ENCODE data around the gene SLC37A3.
"Not testable (repeated sequence)": the region's sequence is repeated elsewhere in the genome, so short reads cannot be mapped to it uniquely, and the experiment has no call there.

The SLC37A3 gene, protein sequence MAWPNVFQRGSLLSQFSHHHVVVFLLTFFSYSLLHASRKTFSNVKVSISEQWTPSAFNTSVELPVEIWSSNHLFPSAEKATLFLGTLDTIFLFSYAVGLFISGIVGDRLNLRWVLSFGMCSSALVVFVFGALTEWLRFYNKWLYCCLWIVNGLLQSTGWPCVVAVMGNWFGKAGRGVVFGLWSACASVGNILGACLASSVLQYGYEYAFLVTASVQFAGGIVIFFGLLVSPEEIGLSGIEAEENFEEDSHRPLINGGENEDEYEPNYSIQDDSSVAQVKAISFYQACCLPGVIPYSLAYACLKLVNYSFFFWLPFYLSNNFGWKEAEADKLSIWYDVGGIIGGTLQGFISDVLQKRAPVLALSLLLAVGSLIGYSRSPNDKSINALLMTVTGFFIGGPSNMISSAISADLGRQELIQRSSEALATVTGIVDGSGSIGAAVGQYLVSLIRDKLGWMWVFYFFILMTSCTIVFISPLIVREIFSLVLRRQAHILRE

DNA sequence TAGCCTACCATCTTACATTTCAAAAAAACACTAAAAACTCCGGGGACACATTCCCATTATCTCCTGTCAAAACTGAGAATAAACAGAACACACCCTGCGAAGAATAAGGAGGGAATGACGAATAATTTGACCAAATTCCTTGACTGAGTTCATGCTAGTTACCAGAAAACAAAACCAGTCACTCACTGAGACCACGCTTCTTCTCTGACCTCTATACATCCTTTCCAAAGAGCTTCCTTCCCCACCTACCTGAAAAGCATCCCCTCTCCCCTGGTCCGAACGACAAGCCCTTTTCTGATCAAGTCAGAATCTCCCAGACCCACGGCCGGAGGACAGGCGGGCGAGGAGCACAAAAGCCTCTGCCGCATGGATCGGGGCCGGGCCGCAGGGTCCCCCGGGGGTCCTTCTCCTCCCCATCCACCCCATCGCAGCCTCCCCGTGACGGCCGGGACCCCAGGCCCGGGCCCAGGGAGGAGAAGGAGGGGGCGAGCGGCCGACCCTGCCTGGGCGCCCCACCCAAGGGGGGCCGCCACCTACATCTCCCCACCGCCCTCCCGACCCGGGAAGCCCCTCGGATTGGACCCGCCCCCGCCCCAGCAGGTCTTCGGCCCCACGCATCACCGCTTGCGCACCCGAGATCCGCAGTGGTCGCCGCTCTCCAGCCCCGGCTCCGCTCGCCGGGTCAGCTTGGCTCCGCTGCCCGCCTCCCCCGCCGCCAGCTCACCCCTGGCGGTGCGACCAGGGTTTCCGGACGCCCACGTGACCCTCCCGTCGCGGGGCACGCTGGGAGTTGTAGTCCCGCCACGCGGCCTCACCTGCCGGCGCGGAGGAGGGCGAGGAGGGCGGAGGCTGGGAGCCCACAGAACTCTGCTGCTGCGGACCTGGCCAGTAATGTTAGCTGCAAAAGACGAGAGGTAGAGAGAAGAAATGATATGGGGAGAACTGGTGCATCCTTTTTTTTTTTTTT, at the start of gene SLC37A3:
Gene SLC37A3, minus strand, starts transcription at position 747 of the 967 bp plus-strand sequence. CDS start 16,004 bp downstream, outside the sequence.
- H3K4me1 Mint-ChIP-seq, result peaks cover 29% of the 10 kb centered on the region

DNA sequence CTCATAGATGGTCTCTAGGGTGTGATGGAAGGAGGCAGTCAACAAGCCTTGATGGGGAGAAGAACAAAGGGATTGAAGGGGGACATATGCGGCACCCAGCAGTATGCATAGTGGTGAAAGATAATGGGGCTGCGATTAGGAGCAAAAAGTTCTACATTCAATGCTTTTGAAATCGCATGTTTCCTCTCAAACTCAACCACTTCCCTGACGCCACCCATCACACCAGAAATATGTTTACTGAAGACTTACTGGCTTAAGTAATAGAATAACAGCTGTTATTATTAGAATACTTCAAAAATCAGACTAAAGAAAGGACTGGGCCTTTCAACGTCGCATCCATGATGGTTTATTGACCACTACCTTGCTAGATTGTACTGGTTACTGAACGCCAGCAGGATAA, 49.5 kb upstream of the SLC37A3 start:
- H3K9me3 Mint-ChIP-seq, result no peaks in the 10 kb centered on the region
- H3K4me1 Mint-ChIP-seq, result peaks cover 21% of the 10 kb centered on the region
- no peaks in the 10 kb centered on the region for H3K27me3 Mint-ChIP-seq
- no peak overlapping the region for H3K4me3 Mint-ChIP-seq
- H3K36me3 Mint-ChIP-seq, result peaks cover 4% of the 10 kb centered on the region
- no peak overlapping the region for H3K27ac Mint-ChIP-seq

More for the DNA sequence above, at the start of gene SLC37A3:
- Mint-ChIP-seq H3K27me3 (no peaks in the 10 kb centered on the region), H3K27ac (peak within 1 kb of the TSS; percentile 79), H3K4me3 (peak within 1 kb of the TSS; percentile 93), H3K9me3 (no peaks in the 10 kb centered on the region), H3K36me3 (no peaks in the 10 kb centered on the region)

DNA sequence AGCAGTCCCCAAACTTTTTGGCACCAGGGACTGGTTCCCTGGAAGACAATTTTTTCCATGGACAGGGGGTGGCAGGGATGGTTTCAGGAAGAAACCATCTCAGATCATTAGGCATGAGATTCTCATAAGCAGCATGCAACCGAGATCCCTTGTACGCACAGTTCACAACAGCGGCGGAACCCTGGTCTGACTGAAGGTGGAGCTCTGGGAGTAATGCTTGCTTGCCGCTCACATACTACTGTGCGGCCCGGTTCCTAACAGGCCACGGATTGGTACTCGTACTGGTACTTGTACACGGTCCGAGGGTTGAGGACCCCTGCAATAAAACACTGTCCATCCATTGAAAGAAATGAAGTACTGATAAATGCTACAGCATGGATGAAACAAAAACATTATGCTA, 48.1 kb upstream of the SLC37A3 start:
- H3K9me3 Mint-ChIP-seq, result no peaks in the 10 kb centered on the region
- H3K27me3 Mint-ChIP-seq, result no peaks in the 10 kb centered on the region
- H3K36me3 Mint-ChIP-seq, result no peaks in the 10 kb centered on the region
- no peak overlapping the region for H3K4me3 Mint-ChIP-seq
- no peak overlapping the region for H3K27ac Mint-ChIP-seq
- H3K4me1 Mint-ChIP-seq, result peaks cover 16% of the 10 kb centered on the region

DNA sequence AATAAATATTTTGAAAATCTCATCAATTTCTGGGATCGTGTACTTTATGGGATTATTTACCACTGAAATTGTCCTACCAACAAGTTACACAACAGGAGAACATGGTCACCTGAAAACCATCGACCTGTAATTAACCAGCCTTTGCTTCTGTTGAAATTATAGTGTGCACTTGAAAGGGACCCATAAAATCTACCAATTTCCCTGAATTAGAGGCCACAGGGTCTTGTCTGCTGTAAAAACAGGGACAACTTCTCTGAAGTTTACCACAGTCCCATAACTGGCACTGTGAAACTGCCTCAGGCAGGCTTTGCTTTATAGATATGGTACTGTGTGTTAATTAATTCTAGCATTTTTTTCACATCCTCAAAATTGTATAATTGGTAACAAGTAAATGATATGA, 43.2 kb upstream of the SLC37A3 start:
- Mint-ChIP-seq H3K4me3 (no peak overlapping the region), H3K36me3 (no peaks in the 10 kb centered on the region), H3K27ac (no peak overlapping the region), H3K4me1 (no peaks in the 10 kb centered on the region), H3K9me3 (no peaks in the 10 kb centered on the region), H3K27me3 (no peaks in the 10 kb centered on the region)

DNA sequence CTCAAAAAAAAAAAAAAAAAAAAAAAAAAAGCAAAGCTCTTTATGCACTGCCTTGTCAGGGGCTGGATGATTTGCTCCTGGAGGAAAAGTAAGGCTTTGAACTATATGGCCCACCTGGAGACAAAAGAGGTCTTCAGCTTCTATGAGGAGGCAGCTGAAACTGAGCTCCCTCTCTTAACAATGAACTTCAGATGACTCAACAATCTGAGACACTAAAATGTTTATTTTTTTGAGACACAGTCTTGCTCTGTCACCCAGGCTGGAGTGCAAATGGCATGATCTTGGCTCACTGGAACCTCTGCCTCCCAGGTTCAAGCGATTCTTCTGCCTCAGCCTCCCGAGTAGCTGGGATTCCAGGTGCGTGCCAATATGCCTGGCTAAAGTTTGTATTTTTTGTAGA, 42.3 kb upstream of the SLC37A3 start:
- Mint-ChIP-seq H3K36me3 (no peaks in the 10 kb centered on the region), H3K9me3 (no peaks in the 10 kb centered on the region), H3K4me3 (no peak overlapping the region), H3K27ac (no peak overlapping the region), H3K4me1 (no peaks in the 10 kb centered on the region), H3K27me3 (no peaks in the 10 kb centered on the region)

DNA sequence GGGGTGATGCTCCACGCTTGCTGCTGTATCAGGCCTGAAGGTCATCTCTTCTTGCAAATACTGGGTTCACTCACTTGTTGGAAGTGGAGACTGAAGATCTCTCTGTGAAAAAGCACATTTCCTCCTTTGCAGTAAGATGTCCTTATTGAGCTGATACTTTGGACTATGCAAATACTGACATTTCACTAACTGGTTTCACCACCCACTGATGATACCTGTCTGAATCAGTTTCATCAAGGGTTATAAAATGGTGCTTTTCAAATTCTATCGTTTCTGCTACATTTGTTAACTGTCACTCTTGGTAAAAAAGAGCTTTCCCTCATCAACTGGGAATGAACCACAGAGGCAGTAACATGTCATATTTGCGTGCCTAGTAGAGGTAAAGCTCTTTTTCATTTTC, 41.0 kb upstream of the SLC37A3 start:
- no peaks in the 10 kb centered on the region for H3K36me3 Mint-ChIP-seq
- no peaks in the 10 kb centered on the region for H3K27me3 Mint-ChIP-seq
- no peak overlapping the region for H3K4me3 Mint-ChIP-seq
- no peaks in the 10 kb centered on the region for H3K4me1 Mint-ChIP-seq
- no peaks in the 10 kb centered on the region for H3K9me3 Mint-ChIP-seq
- H3K27ac Mint-ChIP-seq, result no peak overlapping the region

DNA sequence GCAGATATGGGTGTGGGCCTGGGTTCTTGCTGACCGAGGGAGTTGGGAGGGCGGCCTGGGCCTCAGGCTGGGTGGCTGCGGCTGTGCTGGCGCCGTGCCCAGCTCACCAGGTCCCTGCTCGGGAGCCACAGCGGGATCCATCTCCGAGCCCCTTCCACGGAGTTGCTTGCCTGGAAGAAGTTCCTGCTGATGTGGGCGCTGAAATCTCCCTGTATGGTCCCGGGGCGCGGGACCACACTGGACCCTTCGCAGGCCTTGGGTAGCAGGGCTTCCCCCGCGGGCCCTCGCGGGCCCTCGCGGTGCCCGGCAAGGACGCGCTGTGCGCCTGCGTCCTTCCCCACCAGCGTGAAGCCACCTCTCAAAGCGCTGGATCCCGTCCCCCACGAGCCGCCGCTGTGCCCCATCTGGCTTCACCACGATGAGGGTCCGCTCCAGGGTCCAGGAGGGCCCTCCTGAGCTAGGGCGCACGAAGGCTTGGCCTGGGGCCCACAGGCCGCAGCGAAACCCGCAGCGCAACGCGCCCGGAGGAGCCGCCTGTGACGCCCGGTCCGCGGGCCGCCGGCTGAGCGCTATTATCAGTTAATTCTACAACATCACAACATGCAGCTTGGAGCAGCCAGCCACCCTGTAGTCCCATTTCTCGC, 37.0 kb upstream of the SLC37A3 start:
- H3K27ac Mint-ChIP-seq, result no peak overlapping the region
- H3K36me3 Mint-ChIP-seq, result no peaks in the 10 kb centered on the region
- H3K4me1 Mint-ChIP-seq, result no peaks in the 10 kb centered on the region
- H3K4me3 Mint-ChIP-seq, result no peak overlapping the region
- H3K27me3 Mint-ChIP-seq, result no peaks in the 10 kb centered on the region
- H3K9me3 Mint-ChIP-seq, result no peaks in the 10 kb centered on the region

DNA sequence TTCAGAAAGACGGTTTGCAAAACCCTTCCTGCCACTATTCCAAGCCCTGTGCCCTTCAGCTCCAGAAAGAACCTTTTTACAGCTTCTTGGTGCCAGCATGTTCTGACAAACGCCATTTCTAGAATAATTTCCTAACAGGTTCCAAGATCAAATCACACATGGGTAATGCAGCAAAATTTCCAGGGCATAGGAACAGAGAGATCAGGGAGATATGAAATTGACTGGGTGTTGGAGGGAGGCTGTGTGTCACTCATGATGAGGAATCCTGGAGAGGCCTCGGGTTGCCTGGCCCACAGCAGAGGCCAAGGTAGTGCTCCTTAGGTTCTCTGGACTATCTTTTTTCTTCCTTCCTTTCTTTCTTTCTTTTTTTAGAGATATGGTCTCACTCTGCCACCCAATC, 35.1 kb upstream of the SLC37A3 start:
- Mint-ChIP-seq H3K27ac (no peak overlapping the region), H3K36me3 (no peaks in the 10 kb centered on the region), H3K4me3 (no peak overlapping the region), H3K27me3 (no peaks in the 10 kb centered on the region), H3K9me3 (no peaks in the 10 kb centered on the region), H3K4me1 (no peaks in the 10 kb centered on the region)

DNA sequence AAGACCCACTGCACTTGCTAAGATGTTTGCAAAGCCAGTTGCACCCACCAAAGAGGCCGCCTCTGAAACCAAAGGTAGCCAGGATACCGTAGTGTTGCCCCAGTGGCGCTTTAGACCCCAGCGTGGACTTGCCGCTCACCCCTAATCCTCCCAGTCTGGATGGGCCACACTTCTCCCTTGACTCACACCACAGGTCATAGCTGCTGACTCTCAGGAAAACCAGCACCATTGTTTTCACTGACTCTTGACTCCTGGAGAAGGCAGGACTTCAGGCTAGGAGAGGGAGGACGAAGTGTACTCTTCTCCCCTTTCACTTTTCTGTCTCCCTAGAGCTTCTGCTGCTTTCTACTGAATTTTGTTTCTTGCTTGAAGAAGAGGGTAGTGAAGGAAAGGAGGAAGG, 27.8 kb upstream of the SLC37A3 start:
- Mint-ChIP-seq H3K36me3 (peaks cover 5% of the 10 kb centered on the region), H3K4me1 (no peaks in the 10 kb centered on the region), H3K9me3 (no peaks in the 10 kb centered on the region), H3K4me3 (no peak overlapping the region), H3K27ac (peak overlapping the region; percentile 59), H3K27me3 (no peaks in the 10 kb centered on the region)

DNA sequence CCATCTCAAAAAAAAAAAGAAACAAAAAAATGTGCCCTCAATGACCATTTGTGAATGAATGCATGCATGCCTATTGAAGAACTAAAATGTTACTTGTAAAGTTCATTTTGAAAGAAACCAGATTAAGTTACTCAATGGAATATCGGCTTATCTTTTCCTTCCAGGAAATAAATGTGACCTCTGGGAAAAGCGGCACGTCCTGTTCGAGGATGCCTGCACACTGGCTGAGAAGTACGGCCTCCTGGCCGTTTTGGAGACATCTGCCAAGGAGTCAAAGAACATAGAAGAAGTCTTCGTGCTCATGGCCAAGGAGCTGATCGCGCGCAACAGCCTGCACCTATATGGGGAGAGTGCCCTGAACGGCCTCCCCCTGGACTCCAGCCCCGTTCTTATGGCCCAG, 27.4 kb upstream of the SLC37A3 start:
- no peaks in the 10 kb centered on the region for H3K9me3 Mint-ChIP-seq
- no peaks in the 10 kb centered on the region for H3K27me3 Mint-ChIP-seq

DNA sequence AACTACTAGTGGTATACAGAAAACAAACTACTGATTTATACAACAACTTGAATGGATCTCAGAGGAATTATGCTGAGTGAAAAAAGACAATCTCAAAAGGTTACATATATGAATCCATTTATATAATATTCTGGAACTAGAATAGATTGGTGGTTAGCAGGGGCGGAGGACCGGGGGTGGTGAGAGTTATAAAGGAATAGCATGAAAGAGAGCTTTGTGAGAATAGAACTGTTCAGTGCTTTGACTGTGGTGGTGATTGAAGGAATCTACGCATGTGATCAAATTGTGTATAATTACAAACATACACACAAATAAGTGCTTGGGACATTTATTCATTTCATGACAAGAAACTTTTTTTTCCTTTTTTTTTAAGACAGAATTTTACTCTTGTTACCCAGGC, 25.2 kb upstream of the SLC37A3 start:
- no peaks in the 10 kb centered on the region for H3K9me3 Mint-ChIP-seq
- H3K27ac Mint-ChIP-seq, result no peak overlapping the region
- H3K4me1 Mint-ChIP-seq, result no peaks in the 10 kb centered on the region
- peaks cover 5% of the 10 kb centered on the region for H3K36me3 Mint-ChIP-seq
- no peaks in the 10 kb centered on the region for H3K27me3 Mint-ChIP-seq
- no peak overlapping the region for H3K4me3 Mint-ChIP-seq

More for the DNA sequence above, 27.4 kb upstream of the SLC37A3 start:
- Mint-ChIP-seq H3K4me1 (no peaks in the 10 kb centered on the region), H3K36me3 (peaks cover 5% of the 10 kb centered on the region), H3K27ac (no peak overlapping the region), H3K4me3 (no peak overlapping the region)

DNA sequence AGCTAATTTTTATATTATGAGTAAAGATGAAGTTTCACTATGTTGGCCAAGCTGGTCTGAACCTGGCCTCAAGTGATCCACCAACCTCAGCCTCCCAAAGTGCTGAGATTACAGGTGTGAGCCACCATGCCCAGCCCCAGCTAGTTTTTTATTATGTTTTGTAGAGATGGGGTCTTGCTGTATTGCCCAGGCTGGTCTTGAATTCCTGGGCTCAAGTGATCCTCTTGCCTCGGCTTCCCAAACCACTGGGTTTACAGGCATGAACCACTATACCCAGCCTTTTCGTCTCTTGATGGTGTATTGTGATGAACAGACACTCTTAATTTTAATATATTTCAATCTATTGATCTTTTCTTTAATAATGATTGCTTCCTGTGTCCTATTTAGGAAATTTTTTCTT, 23.2 kb upstream of the SLC37A3 start:
- H3K27ac Mint-ChIP-seq, result no peak overlapping the region
- peaks cover 5% of the 10 kb centered on the region for H3K36me3 Mint-ChIP-seq
- no peaks in the 10 kb centered on the region for H3K9me3 Mint-ChIP-seq
- peaks cover 4% of the 10 kb centered on the region for H3K4me1 Mint-ChIP-seq
- no peaks in the 10 kb centered on the region for H3K27me3 Mint-ChIP-seq
- H3K4me3 Mint-ChIP-seq, result no peak overlapping the region

DNA sequence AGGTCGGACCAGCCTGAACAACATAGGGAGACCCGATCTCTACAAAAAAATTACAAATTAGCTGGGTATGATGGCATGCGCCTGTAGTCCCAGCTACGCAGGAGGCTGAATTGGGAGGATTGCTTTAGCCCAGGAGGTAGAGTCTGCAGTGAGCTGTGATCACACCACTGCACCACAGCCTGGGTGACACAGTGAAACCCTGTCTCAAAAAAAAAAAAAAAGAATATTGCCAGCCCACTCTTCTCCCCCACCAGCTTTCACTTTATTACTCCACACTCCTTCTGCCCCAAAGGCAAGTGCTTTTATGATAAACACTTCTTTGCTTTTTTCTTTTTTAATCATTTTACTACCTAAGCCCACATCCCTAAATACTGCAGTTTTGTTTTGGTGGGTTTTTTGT, 20.3 kb upstream of the SLC37A3 start:
- H3K4me1 Mint-ChIP-seq, result peaks cover 4% of the 10 kb centered on the region
- H3K27ac Mint-ChIP-seq, result no peak overlapping the region
- H3K36me3 Mint-ChIP-seq, result peaks cover 7% of the 10 kb centered on the region
- H3K9me3 Mint-ChIP-seq, result no peaks in the 10 kb centered on the region
- no peak overlapping the region for H3K4me3 Mint-ChIP-seq
- H3K27me3 Mint-ChIP-seq, result no peaks in the 10 kb centered on the region

DNA sequence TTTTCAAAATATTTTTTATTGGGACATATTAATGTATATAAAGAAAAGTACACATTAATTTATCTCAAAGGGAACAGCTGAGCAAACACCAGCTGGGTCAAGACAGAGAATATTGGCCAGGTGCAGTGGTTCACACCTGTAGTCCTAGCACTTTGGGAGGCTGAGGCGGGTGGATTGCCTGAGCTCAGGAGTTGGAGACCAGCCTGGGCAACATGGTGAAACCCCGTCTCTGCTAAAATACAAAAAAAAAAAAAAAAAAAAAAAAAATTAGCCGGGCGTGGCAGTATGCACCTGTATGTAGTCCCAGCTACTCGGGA, 19.8 kb upstream of the SLC37A3 start:
- H3K9me3 Mint-ChIP-seq, H3K4me1 Mint-ChIP-seq, H3K36me3 Mint-ChIP-seq, H3K4me3 Mint-ChIP-seq, H3K27me3 Mint-ChIP-seq, H3K27ac Mint-ChIP-seq: not testable (repeated sequence)

DNA sequence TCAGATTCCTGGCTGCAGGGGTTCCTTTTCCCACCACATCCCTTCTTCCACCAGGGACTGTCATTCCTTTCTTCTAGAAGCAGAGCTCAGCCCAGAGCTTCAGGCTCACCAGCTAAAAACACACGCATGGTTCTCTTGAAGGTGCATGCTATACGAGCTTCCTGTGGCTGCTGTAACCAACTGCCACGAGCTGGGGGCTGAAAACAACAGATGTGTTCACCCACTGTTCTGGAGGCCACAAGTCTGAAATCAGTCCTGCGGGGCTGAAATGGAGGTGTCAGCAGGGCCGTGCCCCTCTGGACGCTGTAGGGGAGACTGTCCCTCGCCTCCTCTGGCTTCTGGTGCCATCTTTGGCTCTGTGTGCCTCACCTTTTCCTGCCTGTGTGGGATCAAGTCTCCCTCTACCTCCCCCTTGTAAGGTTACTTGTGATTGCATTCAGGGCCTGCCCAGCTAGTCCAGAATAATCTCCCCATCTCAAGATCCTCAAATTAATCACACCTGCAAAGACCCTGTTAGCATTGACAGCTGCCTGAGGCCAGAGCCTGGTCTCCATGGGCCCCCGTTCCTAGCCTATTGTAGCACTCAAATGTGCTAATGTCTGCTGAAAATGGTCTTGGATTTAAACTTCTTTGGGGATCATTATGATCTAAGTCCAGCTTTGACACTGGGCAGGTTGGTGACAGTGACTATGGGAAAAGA, 19.3 kb upstream of the SLC37A3 start:
- no peaks in the 10 kb centered on the region for H3K27me3 Mint-ChIP-seq
- H3K36me3 Mint-ChIP-seq, result peaks cover 8% of the 10 kb centered on the region
- no peak overlapping the region for H3K4me3 Mint-ChIP-seq
- peaks cover 4% of the 10 kb centered on the region for H3K4me1 Mint-ChIP-seq
- H3K9me3 Mint-ChIP-seq, result no peaks in the 10 kb centered on the region
- no peak overlapping the region for H3K27ac Mint-ChIP-seq
